HepG2 (cell line): Measurements from ENCODE around the gene GPR89A. TPM values are rescaled to one million over a fixed set of nuclear protein-coding genes. Genes with fewer than 3 reads are reported as not detected.
A peak's percentile ranks its signal among the peaks of the same experiment; 100 is the strongest.

Source experiments
- BCL6 ChIP-seq: IDR thresholded peaks from 2 replicates; pipeline ENCODE4 v1.6.1; 2016; ENCODE audit warnings: missing genetic modification reagents, missing compliant biosample characterization
- FOXJ3 ChIP-seq: sonication (generic); formaldehyde crosslinking; IDR thresholded peaks from 2 replicates; pipeline ENCODE4 v1.4.0; 2020; ENCODE audit warnings: missing genetic modification reagents, mild to moderate bottlenecking, borderline replicate concordance
- FOXO1 ChIP-seq: sonication (generic); formaldehyde crosslinking; IDR thresholded peaks from 2 replicates; pipeline ENCODE4 v1.4.0; 2020; ENCODE audit warnings: missing genetic modification reagents
- GFI1 ChIP-seq: sonication (generic); formaldehyde crosslinking; IDR thresholded peaks from 2 replicates; pipeline ENCODE4 v1.5.0; 2020; ENCODE audit warnings: missing genetic modification reagents, mild to moderate bottlenecking, borderline replicate concordance
- GLI4 ChIP-seq: sonication (generic); formaldehyde crosslinking; IDR thresholded peaks from 2 replicates; pipeline ENCODE4 v1.5.1; 2020; ENCODE audit warnings: missing genetic modification reagents, mild to moderate bottlenecking, moderate library complexity, borderline replicate concordance
- KDM6A ChIP-seq: IDR thresholded peaks from 2 replicates; pipeline ENCODE4 v1.6.1; 2016; ENCODE audit warnings: low read depth
- MAX ChIP-seq: IDR thresholded peaks from 2 replicates; pipeline ENCODE4 v1.6.1; 2012; ENCODE audit warnings: inconsistent platforms
- MLX ChIP-seq: IDR thresholded peaks from 2 replicates; pipeline ENCODE4 v1.6.1; 2016
- NBN ChIP-seq: fragments of 450-650 bp; conservative IDR thresholded peaks from 2 replicates; pipeline ENCODE4 v1.6.1; 2017
- NR2F6 ChIP-seq, 2 experiments: IDR thresholded peaks; 2 replicates each; pipeline ENCODE4 v1.6.1; 2016; ENCODE audit warnings: antibody characterized with exemption in 1 of 2, mild to moderate bottlenecking in 1 of 2
- SKI ChIP-seq: fragments of 450-650 bp; IDR thresholded peaks from one replicate; pipeline ENCODE4 v1.6.1; 2018; ENCODE audit warnings: mild to moderate bottlenecking; ENCODE audit not compliant: partially characterized antibody
- ZBTB2 ChIP-seq: sonication (generic); formaldehyde crosslinking; IDR thresholded peaks from 2 replicates; pipeline ENCODE4 v1.8.0; 2022; ENCODE audit warnings: low read depth, missing genetic modification reagents
- ZNF121 ChIP-seq: sonication (generic); formaldehyde crosslinking; IDR thresholded peaks from 2 replicates; pipeline ENCODE4 v1.5.0; 2020; ENCODE audit warnings: mild to moderate bottlenecking, missing genetic modification reagents
- ZNF501 ChIP-seq: sonication (generic); formaldehyde crosslinking; IDR thresholded peaks from 2 replicates; pipeline ENCODE4 v1.5.1; 2020; ENCODE audit warnings: mild to moderate bottlenecking, moderate library complexity, missing genetic modification reagents
- ZNF619 ChIP-seq: sonication (generic); formaldehyde crosslinking; IDR thresholded peaks from 2 replicates; pipeline ENCODE4 v1.4.0; 2020; ENCODE audit warnings: mild to moderate bottlenecking, missing genetic modification reagents
- polyA plus RNA-seq, 8 experiments: library from polyadenylated mRNA; depleted of rRNA in 3 of 8; stranded (reverse) in 7 of 8; unstranded in 1 of 8; fragments of >200 nt; fragmentation: Illumina TruSeq in 4 of 8; extraction: Trizol in 4 of 8; gene quantifications; 2 replicates each; pipeline versions ENCODE4 v1.2.1 to v1.2.3, GENCODE V29; 2011 to 2016; ENCODE audit warnings: low read depth in 4 of 8, missing spikeins in 1 of 8, mixed read lengths in 1 of 8; ENCODE audit not compliant: insufficient read depth in 1 of 8
- total RNA-seq, 5 experiments: library from RNA; depleted of rRNA; stranded (reverse); fragments of >200 nt; fragmentation: Illumina TruSeq; extraction: Trizol; gene quantifications; 2 replicates each; pipeline ENCODE4 v1.2.3, GENCODE V29; 2016; ENCODE audit warnings: low read depth in 1 of 5
- TF ChIP-seq, protein P1 (sequence below), 2 experiments: sonication (generic) in 1 of 2; formaldehyde crosslinking in 1 of 2; IDR thresholded peaks; 2 replicates each; pipeline versions ENCODE4 v1.4.0 to v1.6.1; 2016 to 2020; ENCODE audit warnings: borderline replicate concordance in 1 of 2, low read depth in 1 of 2, mild to moderate bottlenecking in 1 of 2, missing genetic modification reagents in 1 of 2
- TF ChIP-seq, protein P2 (sequence below): sonication (generic); formaldehyde crosslinking; IDR thresholded peaks from 2 replicates; pipeline ENCODE4 v1.4.0; 2020; ENCODE audit warnings: missing genetic modification reagents, mild to moderate bottlenecking, borderline replicate concordance
- TF ChIP-seq, protein P3 (sequence below): IDR thresholded peaks from 2 replicates; pipeline ENCODE4 v1.6.1; 2018; ENCODE audit warnings: missing genetic modification reagents, mild to moderate bottlenecking, missing compliant biosample characterization
- TF ChIP-seq, protein P4 (sequence below): IDR thresholded peaks from 2 replicates; pipeline ENCODE4 v1.6.1; 2016; ENCODE audit warnings: low read depth, borderline replicate concordance

GPR89A gene
- total and polyA plus RNA-seq, 2 of the 13 experiments (the other 11 are each of a cell fraction or from before 2014, with no cell fraction given) = 23.4 to 32.6 TPM

- TF ChIP-seq KDM6A = peak; percentile 83
- TF ChIP-seq, protein P1, sequence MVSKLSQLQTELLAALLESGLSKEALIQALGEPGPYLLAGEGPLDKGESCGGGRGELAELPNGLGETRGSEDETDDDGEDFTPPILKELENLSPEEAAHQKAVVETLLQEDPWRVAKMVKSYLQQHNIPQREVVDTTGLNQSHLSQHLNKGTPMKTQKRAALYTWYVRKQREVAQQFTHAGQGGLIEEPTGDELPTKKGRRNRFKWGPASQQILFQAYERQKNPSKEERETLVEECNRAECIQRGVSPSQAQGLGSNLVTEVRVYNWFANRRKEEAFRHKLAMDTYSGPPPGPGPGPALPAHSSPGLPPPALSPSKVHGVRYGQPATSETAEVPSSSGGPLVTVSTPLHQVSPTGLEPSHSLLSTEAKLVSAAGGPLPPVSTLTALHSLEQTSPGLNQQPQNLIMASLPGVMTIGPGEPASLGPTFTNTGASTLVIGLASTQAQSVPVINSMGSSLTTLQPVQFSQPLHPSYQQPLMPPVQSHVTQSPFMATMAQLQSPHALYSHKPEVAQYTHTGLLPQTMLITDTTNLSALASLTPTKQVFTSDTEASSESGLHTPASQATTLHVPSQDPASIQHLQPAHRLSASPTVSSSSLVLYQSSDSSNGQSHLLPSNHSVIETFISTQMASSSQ (IDR thresholded peaks at IDR 0.05; ENCODE audit: low read depth) = peak; percentile 63; the same call in 1 of the 2 replicates
- TF ChIP-seq, protein P1 (CRISPR knock-in tag; IDR thresholded peaks at IDR 0.05; ENCODE audit: borderline replicate concordance) = peak; percentile 81; the same call in 1 of the 2 replicates
- peak; percentile 61 for TF ChIP-seq MAX
- TF ChIP-seq ZNF121 (CRISPR knock-in tag) = peak; percentile 55; the same call in 1 of the 2 replicates
- TF ChIP-seq, protein P2, sequence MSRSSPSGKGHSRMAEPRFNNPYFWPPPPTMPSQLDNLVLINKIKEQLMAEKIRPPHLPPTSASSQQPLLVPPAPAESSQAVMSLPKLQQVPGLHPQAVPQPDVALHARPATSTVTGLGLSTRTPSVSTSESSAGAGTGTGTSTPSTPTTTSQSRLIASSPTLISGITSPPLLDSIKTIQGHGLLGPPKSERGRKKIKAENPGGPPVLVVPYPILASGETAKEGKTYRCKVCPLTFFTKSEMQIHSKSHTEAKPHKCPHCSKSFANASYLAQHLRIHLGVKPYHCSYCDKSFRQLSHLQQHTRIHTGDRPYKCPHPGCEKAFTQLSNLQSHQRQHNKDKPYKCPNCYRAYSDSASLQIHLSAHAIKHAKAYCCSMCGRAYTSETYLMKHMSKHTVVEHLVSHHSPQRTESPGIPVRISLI (CRISPR knock-in tag) = no peak
- TF ChIP-seq ZNF501 (CRISPR knock-in tag) = no peak
- TF ChIP-seq MLX (CRISPR knock-in tag) = no peak
- TF ChIP-seq GFI1 = no peak
- peak; percentile 72 for TF ChIP-seq BCL6 (CRISPR knock-in tag)
- TF ChIP-seq NR2F6 (IDR thresholded peaks at IDR 0.05) = no peak
- TF ChIP-seq NR2F6 (CRISPR knock-in tag; IDR thresholded peaks at IDR 0.05) = peak; percentile 50; the same call in 1 of the 2 replicates
- TF ChIP-seq FOXO1 = peak; percentile 55
- no peak for TF ChIP-seq ZBTB2 (CRISPR knock-in tag)
- TF ChIP-seq FOXJ3 (CRISPR knock-in tag) = peak; percentile 84; the same call in 1 of the 2 replicates
- no peak for TF ChIP-seq NBN
- TF ChIP-seq ZNF619 (CRISPR knock-in tag) = no peak
- TF ChIP-seq, protein P3, sequence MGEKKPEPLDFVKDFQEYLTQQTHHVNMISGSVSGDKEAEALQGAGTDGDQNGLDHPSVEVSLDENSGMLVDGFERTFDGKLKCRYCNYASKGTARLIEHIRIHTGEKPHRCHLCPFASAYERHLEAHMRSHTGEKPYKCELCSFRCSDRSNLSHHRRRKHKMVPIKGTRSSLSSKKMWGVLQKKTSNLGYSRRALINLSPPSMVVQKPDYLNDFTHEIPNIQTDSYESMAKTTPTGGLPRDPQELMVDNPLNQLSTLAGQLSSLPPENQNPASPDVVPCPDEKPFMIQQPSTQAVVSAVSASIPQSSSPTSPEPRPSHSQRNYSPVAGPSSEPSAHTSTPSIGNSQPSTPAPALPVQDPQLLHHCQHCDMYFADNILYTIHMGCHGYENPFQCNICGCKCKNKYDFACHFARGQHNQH (CRISPR knock-in tag) = peak; percentile 59
- no peak for TF ChIP-seq GLI4
- TF ChIP-seq SKI = peak; percentile 54
- TF ChIP-seq, protein P4, sequence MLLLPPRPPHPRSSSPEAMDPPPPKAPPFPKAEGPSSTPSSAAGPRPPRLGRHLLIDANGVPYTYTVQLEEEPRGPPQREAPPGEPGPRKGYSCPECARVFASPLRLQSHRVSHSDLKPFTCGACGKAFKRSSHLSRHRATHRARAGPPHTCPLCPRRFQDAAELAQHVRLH = 0 out of 2 replicates have a peak, but pooled peaks have one; percentile 4
These were observed 103.4 kb downstream of the GPR89A start (continued) for GRCh38 chr1:145711213-145711651.
